ENCODE data around the gene LYRM1.
A peak's percentile ranks its signal among the peaks of the same experiment; 100 is the strongest.
"Not testable (repeated sequence)": the region's sequence is repeated elsewhere in the genome, so short reads cannot be mapped to it uniquely, and the experiment has no call there.

LYRM1 gene

GRCh38 chr16:20862162-20862960, 38.2 kb upstream of the LYRM1 start:
- Histone ChIP-seq H3K27me3 (no peaks in the 10 kb centered on the region), H3K9ac (no peak overlapping the region), H3K9me3 (no peaks in the 10 kb centered on the region), H3K4me1 (peaks cover 12% of the 10 kb centered on the region), H3K36me3 (peaks cover 48% of the 10 kb centered on the region), H3K4me3 (no peak overlapping the region), H3K27ac (no peak overlapping the region), H3K4me2 (no peak overlapping the region), H4K20me1 (peaks cover 5% of the 10 kb centered on the region; the same call in 1 of the 2 replicates)
- TF ChIP-seq Cebpa-rat (IDR thresholded peaks at IDR 0.05), result no peak

GRCh38 chr16:20864376-20864775, 36.2 kb upstream of the LYRM1 start:
- H3K9me3 ChIP-seq, H3K4me3 ChIP-seq, H3K4me2 ChIP-seq, H3K9ac ChIP-seq, H3K27me3 ChIP-seq, H3K27ac ChIP-seq: not testable (repeated sequence)
- H4K20me1 ChIP-seq, result peaks cover 23% of the 10 kb centered on the region; the same call in 1 of the 2 replicates
- peaks cover 12% of the 10 kb centered on the region for H3K4me1 ChIP-seq
- H3K36me3 ChIP-seq, result peaks cover 45% of the 10 kb centered on the region

GRCh38 chr16:20865420-20866131, 35.0 kb upstream of the LYRM1 start:
- Histone ChIP-seq H3K4me1 (peaks cover 12% of the 10 kb centered on the region), H3K4me2 (no peak overlapping the region), H3K4me3 (no peak overlapping the region), H3K27ac (peak overlapping the region; percentile 57), H3K9me3 (no peaks in the 10 kb centered on the region), H3K9ac (no peak overlapping the region), H4K20me1 (peaks cover 30% of the 10 kb centered on the region; the same call in 1 of the 2 replicates), H3K36me3 (peaks cover 33% of the 10 kb centered on the region), H3K27me3 (no peaks in the 10 kb centered on the region)
- no peak for TF ChIP-seq Cebpa-rat (IDR thresholded peaks at IDR 0.05)

- peaks cover 29% of the 10 kb centered on the region for H3K36me3 ChIP-seq
- peak overlapping the region; percentile 57 for H3K27ac ChIP-seq
- H3K27me3 ChIP-seq, result no peaks in the 10 kb centered on the region
- H3K9ac ChIP-seq, result no peak overlapping the region
- no peaks in the 10 kb centered on the region for H3K9me3 ChIP-seq
- H3K4me3 ChIP-seq, result no peak overlapping the region
- TF ChIP-seq Cebpa-rat (IDR thresholded peaks at IDR 0.05), result no peak
- no peak overlapping the region for H3K4me2 ChIP-seq
- peaks cover 35% of the 10 kb centered on the region; the same call in 1 of the 2 replicates for H4K20me1 ChIP-seq
- peaks cover 7% of the 10 kb centered on the region for H3K4me1 ChIP-seq
Measured at GRCh38 chr16:20866145-20866772, 34.3 kb upstream of the LYRM1 start.

GRCh38 chr16:20866801-20867200, 33.8 kb upstream of the LYRM1 start:
- Histone ChIP-seq H4K20me1 (peaks cover 35% of the 10 kb centered on the region; the same call in 1 of the 2 replicates), H3K4me3 (no peak overlapping the region), H3K27me3 (no peaks in the 10 kb centered on the region), H3K36me3 (peaks cover 23% of the 10 kb centered on the region), H3K4me1 (peaks cover 2% of the 10 kb centered on the region; the same call in 1 of the 2 replicates), H3K9me3 (no peaks in the 10 kb centered on the region), H3K27ac (no peak overlapping the region), H3K4me2 (no peak overlapping the region), H3K9ac (no peak overlapping the region)
- TF ChIP-seq Cebpa-rat (IDR thresholded peaks at IDR 0.05), result no peak

- H3K4me2 ChIP-seq, result no peak overlapping the region
- no peak for TF ChIP-seq Cebpa-rat (IDR thresholded peaks at IDR 0.05)
- no peak overlapping the region for H3K9ac ChIP-seq
- peaks cover 15% of the 10 kb centered on the region for H3K36me3 ChIP-seq
- H3K4me1 ChIP-seq, result peaks cover 7% of the 10 kb centered on the region
- no peak overlapping the region for H3K27ac ChIP-seq
- H3K9me3 ChIP-seq, result no peaks in the 10 kb centered on the region
- H3K4me3 ChIP-seq, result no peak overlapping the region
- H4K20me1 ChIP-seq, result peaks cover 35% of the 10 kb centered on the region; the same call in 1 of the 2 replicates
- H3K27me3 ChIP-seq, result no peaks in the 10 kb centered on the region
Measured at GRCh38 chr16:20867585-20867984, 33.0 kb upstream of the LYRM1 start.

GRCh38 chr16:20868890-20869289, 31.7 kb upstream of the LYRM1 start:
- H3K9ac ChIP-seq, result no peak overlapping the region

GRCh38 chr16:20870122-20870820, 30.3 kb upstream of the LYRM1 start:
- Histone ChIP-seq H3K27me3 (no peaks in the 10 kb centered on the region), H3K4me2 (no peak overlapping the region), H3K27ac (no peak overlapping the region), H3K9me3 (no peaks in the 10 kb centered on the region), H3K4me1 (peaks cover 20% of the 10 kb centered on the region), H3K9ac (no peak overlapping the region), H3K36me3 (0 out of 2 replicates have a peak, but pooled peaks cover 7% of the 10 kb centered on the region), H3K4me3 (no peak overlapping the region), H4K20me1 (peaks cover 41% of the 10 kb centered on the region; the same call in 1 of the 2 replicates)
- TF ChIP-seq Cebpa-rat (IDR thresholded peaks at IDR 0.05), result no peak

More at GRCh38 chr16:20868890-20869289, 31.7 kb upstream of the LYRM1 start:
- H3K27me3 ChIP-seq, result no peaks in the 10 kb centered on the region
- H3K4me3 ChIP-seq, result no peak overlapping the region
- no peaks in the 10 kb centered on the region for H3K9me3 ChIP-seq
- H3K4me1 ChIP-seq, result peaks cover 13% of the 10 kb centered on the region
- no peak overlapping the region for H3K27ac ChIP-seq
- TF ChIP-seq Cebpa-rat (IDR thresholded peaks at IDR 0.05), result no peak
- no peak overlapping the region for H3K4me2 ChIP-seq
- 0 out of 2 replicates have a peak, but pooled peaks cover 7% of the 10 kb centered on the region for H3K36me3 ChIP-seq
- H4K20me1 ChIP-seq, result peaks cover 37% of the 10 kb centered on the region; the same call in 1 of the 2 replicates

- Histone ChIP-seq H3K27me3 (no peaks in the 10 kb centered on the region), H3K4me1 (peaks cover 20% of the 10 kb centered on the region), H3K36me3 (0 out of 2 replicates have a peak, but pooled peaks cover 3% of the 10 kb centered on the region), H3K4me2 (no peak overlapping the region), H4K20me1 (peaks cover 41% of the 10 kb centered on the region; the same call in 1 of the 2 replicates), H3K9me3 (no peaks in the 10 kb centered on the region), H3K27ac (no peak overlapping the region), H3K4me3 (no peak overlapping the region), H3K9ac (no peak overlapping the region)
- TF ChIP-seq Cebpa-rat (IDR thresholded peaks at IDR 0.05), result no peak
Measured at GRCh38 chr16:20871258-20871657, 29.3 kb upstream of the LYRM1 start.

Measured in BLaER1 (cell line).